ENCODE measurements around the gene ST3GAL5. TPM values are rescaled to one million over a fixed set of nuclear protein-coding genes. Genes with fewer than 3 reads are reported as not detected.

Gene ST3GAL5
- total RNA-seq, 1 donor from 2014 or later, result 46.5 TPM

GRCh38 chr2:85917887-85918795 is 29.4 kb upstream of the ST3GAL5 start:
- no peak for DNase-seq
- TF ChIP-seq CTCF (IDR thresholded peaks at IDR 0.05; ENCODE audit: partially characterized antibody, unreplicated experiment), result no peak
- Mint-ChIP-seq H3K4me3 (ENCODE audit: unreplicated experiment) (no peak overlapping the region), H3K36me3 (ENCODE audit: unreplicated experiment) (no peaks in the 10 kb centered on the region), H3K27me3 (ENCODE audit: unreplicated experiment) (peaks cover 4% of the 10 kb centered on the region), H3K9me3 (ENCODE audit: unreplicated experiment) (peaks cover 2% of the 10 kb centered on the region), H3K27ac (ENCODE audit: unreplicated experiment) (no peak overlapping the region), H3K4me1 (ENCODE audit: low read depth, unreplicated experiment) (peaks cover 2% of the 10 kb centered on the region)

- DNase-seq, result no peak
- Mint-ChIP-seq H3K4me3 (ENCODE audit: unreplicated experiment) (no peak overlapping the region), H3K27me3 (ENCODE audit: unreplicated experiment) (peaks cover 8% of the 10 kb centered on the region), H3K27ac (ENCODE audit: unreplicated experiment) (no peak overlapping the region), H3K9me3 (ENCODE audit: unreplicated experiment) (peaks cover 6% of the 10 kb centered on the region), H3K4me1 (ENCODE audit: low read depth, unreplicated experiment) (peaks cover 10% of the 10 kb centered on the region), H3K36me3 (ENCODE audit: unreplicated experiment) (no peaks in the 10 kb centered on the region)
- TF ChIP-seq CTCF (IDR thresholded peaks at IDR 0.05; ENCODE audit: partially characterized antibody, unreplicated experiment), result no peak
Measured at GRCh38 chr2:85915606-85916303, 27.0 kb upstream of the ST3GAL5 start.

- Mint-ChIP-seq H3K4me1 (ENCODE audit: low read depth, unreplicated experiment) (peaks cover 13% of the 10 kb centered on the region), H3K27ac (ENCODE audit: unreplicated experiment) (no peak overlapping the region), H3K27me3 (ENCODE audit: unreplicated experiment) (peaks cover 8% of the 10 kb centered on the region), H3K36me3 (ENCODE audit: unreplicated experiment) (no peaks in the 10 kb centered on the region), H3K9me3 (ENCODE audit: unreplicated experiment) (peaks cover 6% of the 10 kb centered on the region), H3K4me3 (ENCODE audit: unreplicated experiment) (no peak overlapping the region)
- DNase-seq, result no peak
- no peak for TF ChIP-seq CTCF (IDR thresholded peaks at IDR 0.05; ENCODE audit: partially characterized antibody, unreplicated experiment)
Measured at GRCh38 chr2:85914922-85915321, 26.1 kb upstream of the ST3GAL5 start.

- TF ChIP-seq CTCF (IDR thresholded peaks at IDR 0.05; ENCODE audit: partially characterized antibody, unreplicated experiment), result no peak
- H3K27me3 Mint-ChIP-seq (ENCODE audit: unreplicated experiment), result peaks cover 8% of the 10 kb centered on the region
- no peak overlapping the region for H3K4me3 Mint-ChIP-seq (ENCODE audit: unreplicated experiment)
- no peaks in the 10 kb centered on the region for H3K36me3 Mint-ChIP-seq (ENCODE audit: unreplicated experiment)
- H3K4me1 Mint-ChIP-seq (ENCODE audit: low read depth, unreplicated experiment), result peaks cover 13% of the 10 kb centered on the region
- H3K27ac Mint-ChIP-seq (ENCODE audit: unreplicated experiment), result peak overlapping the region; percentile 33
- H3K9me3 Mint-ChIP-seq (ENCODE audit: unreplicated experiment), result peaks cover 6% of the 10 kb centered on the region
- no peak for DNase-seq
Measured at GRCh38 chr2:85913884-85914881, 25.4 kb upstream of the ST3GAL5 start.

Data from glutamatergic neuron (in vitro differentiated cells).